ENCODE results near the gene TENM4. TPM values are rescaled to one million over a fixed set of nuclear protein-coding genes. Genes with fewer than 3 reads are reported as not detected.

The TENM4 gene
- total and polyA plus RNA-seq, 2 of the 8 experiments (the other 6 are each of a cell fraction or from before 2014, with no cell fraction given), result 3.5 to 7.2 TPM

DNA sequence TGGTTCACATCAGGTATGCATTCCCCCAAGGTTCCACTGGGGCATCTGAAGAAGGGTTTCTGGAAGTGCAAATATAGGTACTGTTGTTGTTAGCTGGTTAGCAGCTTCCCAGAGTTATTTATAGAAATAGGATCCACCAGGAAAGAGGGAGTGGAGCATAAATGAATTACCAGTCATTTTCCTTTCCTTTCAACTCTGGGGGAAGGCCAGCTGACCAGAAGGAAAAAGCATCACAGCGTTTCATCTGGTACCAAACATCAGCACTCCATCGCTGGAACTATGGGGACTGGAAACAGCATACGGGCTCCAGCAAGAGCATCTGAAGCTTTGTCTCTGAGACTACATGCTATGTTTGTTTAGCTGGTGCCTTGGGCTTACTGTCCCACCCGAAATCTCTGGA is 487.9 kb downstream of the TENM4 start (continued):
- TF ChIP-seq ASH2L (IDR thresholded peaks at IDR 0.05; ENCODE audit: low read length) (no peak), SIX5 (IDR thresholded peaks at IDR 0.05; ENCODE audit: low read depth, low read length) (no peak)
